Measurements from ENCODE around the gene CACNG5.

The CACNG5 gene

GRCh38 chr17:66909804-66910373, 75.0 kb downstream of the CACNG5 start:
- no peaks in the 10 kb centered on the region for H3K4me1 ChIP-seq
- no peak overlapping the region for H3K27ac ChIP-seq
- H3K9me3 ChIP-seq = no peaks in the 10 kb centered on the region
- no peaks in the 10 kb centered on the region for H4K20me1 ChIP-seq
- H3K4me3 ChIP-seq = no peak overlapping the region
- no peaks in the 10 kb centered on the region for H3K36me3 ChIP-seq
- TF ChIP-seq Cebpa-rat (IDR thresholded peaks at IDR 0.05) = no peak
- no peaks in the 10 kb centered on the region for H3K27me3 ChIP-seq
- no peak overlapping the region for H3K9ac ChIP-seq
- H3K4me2 ChIP-seq = no peak overlapping the region

GRCh38 chr17:66910651-66911285, 75.9 kb downstream of the CACNG5 start:
- H3K27me3 ChIP-seq = no peaks in the 10 kb centered on the region
- no peak overlapping the region for H3K4me3 ChIP-seq
- no peak overlapping the region for H3K9ac ChIP-seq
- H4K20me1 ChIP-seq = no peaks in the 10 kb centered on the region
- H3K27ac ChIP-seq = no peak overlapping the region
- H3K4me1 ChIP-seq = no peaks in the 10 kb centered on the region
- TF ChIP-seq Cebpa-rat (IDR thresholded peaks at IDR 0.05) = no peak
- H3K9me3 ChIP-seq = no peaks in the 10 kb centered on the region
- H3K36me3 ChIP-seq = no peaks in the 10 kb centered on the region
- H3K4me2 ChIP-seq = no peak overlapping the region

- Histone ChIP-seq H3K4me2 (no peak overlapping the region), H4K20me1 (no peaks in the 10 kb centered on the region), H3K27ac (no peak overlapping the region), H3K36me3 (no peaks in the 10 kb centered on the region), H3K9me3 (no peaks in the 10 kb centered on the region; the same call in 1 of the 2 replicates), H3K9ac (no peak overlapping the region), H3K4me3 (no peak overlapping the region), H3K4me1 (no peaks in the 10 kb centered on the region), H3K27me3 (no peaks in the 10 kb centered on the region)
- TF ChIP-seq Cebpa-rat (IDR thresholded peaks at IDR 0.05) = no peak
Observed at GRCh38 chr17:66915204-66915611, 80.3 kb downstream of the CACNG5 start.

GRCh38 chr17:66915792-66916191, 80.9 kb downstream of the CACNG5 start:
- no peaks in the 10 kb centered on the region for H3K27me3 ChIP-seq
- H4K20me1 ChIP-seq = no peaks in the 10 kb centered on the region
- TF ChIP-seq Cebpa-rat (IDR thresholded peaks at IDR 0.05) = no peak
- H3K36me3 ChIP-seq = no peaks in the 10 kb centered on the region
- H3K4me2 ChIP-seq = no peak overlapping the region
- no peak overlapping the region for H3K9ac ChIP-seq
- no peaks in the 10 kb centered on the region for H3K4me1 ChIP-seq
- H3K4me3 ChIP-seq = no peak overlapping the region
- peaks cover 1% of the 10 kb centered on the region; the same call in 1 of the 2 replicates for H3K9me3 ChIP-seq
- H3K27ac ChIP-seq = no peak overlapping the region

GRCh38 chr17:66916946-66917345, 82.0 kb downstream of the CACNG5 start:
- H3K27me3 ChIP-seq = no peaks in the 10 kb centered on the region
- TF ChIP-seq Cebpa-rat (IDR thresholded peaks at IDR 0.05) = no peak
- no peaks in the 10 kb centered on the region for H3K36me3 ChIP-seq
- no peak overlapping the region for H3K27ac ChIP-seq
- no peak overlapping the region for H3K4me3 ChIP-seq
- peaks cover 11% of the 10 kb centered on the region for H3K9me3 ChIP-seq
- no peaks in the 10 kb centered on the region for H4K20me1 ChIP-seq
- H3K4me1 ChIP-seq = no peaks in the 10 kb centered on the region
- no peak overlapping the region for H3K9ac ChIP-seq
- no peak overlapping the region for H3K4me2 ChIP-seq

- H3K27ac ChIP-seq = no peak overlapping the region
- no peak overlapping the region for H3K4me2 ChIP-seq
- no peaks in the 10 kb centered on the region for H4K20me1 ChIP-seq
- peaks cover 17% of the 10 kb centered on the region for H3K9me3 ChIP-seq
- no peak overlapping the region for H3K4me3 ChIP-seq
- H3K27me3 ChIP-seq = no peaks in the 10 kb centered on the region
- no peaks in the 10 kb centered on the region for H3K36me3 ChIP-seq
- no peak for TF ChIP-seq Cebpa-rat (IDR thresholded peaks at IDR 0.05)
- no peaks in the 10 kb centered on the region for H3K4me1 ChIP-seq
- H3K9ac ChIP-seq = no peak overlapping the region
Observed at GRCh38 chr17:66918896-66919295, 84.0 kb downstream of the CACNG5 start.

- H4K20me1 ChIP-seq = no peaks in the 10 kb centered on the region
- H3K4me1 ChIP-seq = no peaks in the 10 kb centered on the region
- H3K9me3 ChIP-seq = peaks cover 17% of the 10 kb centered on the region
- no peak overlapping the region for H3K4me3 ChIP-seq
- H3K36me3 ChIP-seq = no peaks in the 10 kb centered on the region
- H3K9ac ChIP-seq = no peak overlapping the region
- H3K27ac ChIP-seq = no peak overlapping the region
- no peaks in the 10 kb centered on the region for H3K27me3 ChIP-seq
- H3K4me2 ChIP-seq = no peak overlapping the region
- TF ChIP-seq Cebpa-rat (IDR thresholded peaks at IDR 0.05) = no peak
Observed at GRCh38 chr17:66920435-66920834, 85.5 kb downstream of the CACNG5 start.

- Histone ChIP-seq H3K4me1 (no peaks in the 10 kb centered on the region), H3K4me2 (no peak overlapping the region), H3K4me3 (no peak overlapping the region), H3K27ac (no peak overlapping the region), H4K20me1 (no peaks in the 10 kb centered on the region), H3K9me3 (peaks cover 17% of the 10 kb centered on the region), H3K36me3 (no peaks in the 10 kb centered on the region), H3K9ac (no peak overlapping the region), H3K27me3 (no peaks in the 10 kb centered on the region)
- TF ChIP-seq Cebpa-rat (IDR thresholded peaks at IDR 0.05) = no peak
Observed at GRCh38 chr17:66920950-66921349, 86.0 kb downstream of the CACNG5 start.

- Histone ChIP-seq H4K20me1 (no peaks in the 10 kb centered on the region), H3K4me3 (no peak overlapping the region), H3K4me2 (no peak overlapping the region), H3K27ac (no peak overlapping the region), H3K9me3 (peaks cover 22% of the 10 kb centered on the region), H3K36me3 (no peaks in the 10 kb centered on the region), H3K9ac (no peak overlapping the region), H3K27me3 (no peaks in the 10 kb centered on the region), H3K4me1 (no peaks in the 10 kb centered on the region)
- no peak for TF ChIP-seq Cebpa-rat (IDR thresholded peaks at IDR 0.05)
Observed at GRCh38 chr17:66923886-66924285, 89.0 kb downstream of the CACNG5 start.

- H3K27me3 ChIP-seq = no peaks in the 10 kb centered on the region
- no peak overlapping the region for H3K27ac ChIP-seq
- H3K9ac ChIP-seq = no peak overlapping the region
- TF ChIP-seq Cebpa-rat (IDR thresholded peaks at IDR 0.05) = no peak
- H3K4me2 ChIP-seq = no peak overlapping the region
- H4K20me1 ChIP-seq = no peaks in the 10 kb centered on the region
- H3K4me1 ChIP-seq = peaks cover 7% of the 10 kb centered on the region; the same call in 1 of the 2 replicates
- H3K36me3 ChIP-seq = no peaks in the 10 kb centered on the region
- H3K4me3 ChIP-seq = no peak overlapping the region
- peaks cover 25% of the 10 kb centered on the region for H3K9me3 ChIP-seq
Observed at GRCh38 chr17:66925811-66926500, 91.0 kb downstream of the CACNG5 start.

Measured in BLaER1 (cell line).